Activated naive CD4-positive, alpha-beta T cell treated with Interleukin-2 at 50 U/mL for 16 hours (primary cell): ENCODE data around the gene DYNC1I2.

Source experiments
- DNase-seq: peaks from one replicate; pipeline ENCODE4 v3.0.0-alpha.2; 2020

Gene DYNC1I2

GRCh38 chr2:171787333-171788072 is 100.2 kb downstream of the DYNC1I2 start:
- DNase-seq, result no peak

DNA sequence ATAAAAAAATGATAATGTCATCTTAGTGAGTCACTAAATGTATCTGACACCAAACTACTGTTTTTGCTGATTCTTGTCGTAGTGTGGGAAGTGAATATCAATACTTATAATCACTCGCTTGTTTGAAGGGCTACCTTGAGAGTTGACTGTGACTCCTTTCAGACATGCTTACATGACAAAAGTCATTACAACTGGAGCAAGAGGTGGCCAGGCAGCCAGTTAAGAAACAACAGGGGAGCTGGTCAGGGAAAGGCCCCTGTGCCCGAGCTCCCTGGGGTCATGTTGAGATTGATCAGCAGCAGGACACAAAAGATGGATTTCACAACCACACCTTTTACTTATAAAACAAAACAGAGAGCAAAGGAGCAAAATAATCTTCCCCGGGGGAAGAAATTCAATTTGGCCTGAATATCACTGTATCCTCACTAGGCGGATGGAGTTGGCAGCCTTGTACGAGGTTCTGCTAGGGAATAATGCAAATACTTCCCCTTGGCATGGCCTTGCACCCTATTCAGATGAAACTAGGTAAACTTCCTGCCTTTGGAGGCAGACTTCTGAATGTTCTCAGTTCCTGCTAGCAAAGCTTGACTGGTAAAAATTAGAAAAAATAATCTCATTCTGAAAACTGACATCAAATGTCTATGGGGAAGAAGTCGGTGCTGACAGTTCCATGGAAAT is 101.2 kb downstream of the DYNC1I2 start:
- no peak for DNase-seq

GRCh38 chr2:171789956-171790355 is 102.7 kb downstream of the DYNC1I2 start:
- no peak for DNase-seq

GRCh38 chr2:171791361-171791760 is 104.1 kb downstream of the DYNC1I2 start:
- DNase-seq, result no peak

- no peak for DNase-seq
Observed at GRCh38 chr2:171792157-171792556, 104.9 kb downstream of the DYNC1I2 start.

- no peak for DNase-seq
Observed at GRCh38 chr2:171792886-171793580, 105.8 kb downstream of the DYNC1I2 start.

DNA sequence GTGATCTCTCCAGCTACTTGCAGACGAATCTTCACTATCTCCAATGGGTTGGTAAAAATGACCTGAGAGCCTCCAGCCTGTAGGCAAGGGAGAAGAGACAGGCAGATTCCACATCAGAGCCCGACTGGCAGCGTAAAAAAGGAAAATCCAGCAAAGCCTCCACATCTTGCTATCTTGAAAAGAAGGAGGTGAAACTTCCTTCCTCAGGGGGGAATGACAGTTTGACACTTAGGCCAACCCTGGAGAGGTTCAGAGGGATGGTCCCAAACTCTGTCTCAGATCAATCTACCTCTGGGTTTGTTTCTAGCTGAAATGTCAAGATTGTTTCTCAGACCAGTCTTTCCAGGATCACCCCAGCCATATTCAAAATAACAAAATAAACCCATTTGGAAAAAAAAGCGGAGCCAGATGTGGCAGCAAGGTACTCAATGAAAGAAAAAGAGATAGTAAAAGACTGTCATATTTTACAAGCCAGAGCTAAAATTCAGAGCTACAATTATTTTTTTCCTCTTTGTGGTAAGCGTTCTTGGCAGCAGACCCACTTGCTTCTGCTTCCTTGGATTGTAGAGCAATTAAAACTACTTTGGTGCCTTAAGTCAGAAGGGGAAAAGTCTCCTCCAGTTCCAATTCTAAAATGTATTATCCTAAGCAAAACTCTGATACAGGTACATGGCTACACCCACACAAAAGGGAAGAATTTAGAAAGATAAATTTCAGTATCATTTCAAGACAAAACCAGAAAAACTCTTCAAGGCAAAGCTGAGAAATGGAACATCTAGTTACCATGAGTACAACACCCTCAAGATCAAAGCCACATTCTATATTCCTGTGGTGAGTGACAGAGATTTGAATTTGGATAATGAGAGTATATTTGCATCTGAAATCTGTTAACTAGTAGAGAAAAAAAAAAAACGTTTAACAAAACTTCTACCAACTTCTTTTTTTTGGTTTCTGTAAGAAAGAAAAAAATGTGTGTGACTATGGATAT is 106.7 kb downstream of the DYNC1I2 start:
- DNase-seq, result no peak

DNA sequence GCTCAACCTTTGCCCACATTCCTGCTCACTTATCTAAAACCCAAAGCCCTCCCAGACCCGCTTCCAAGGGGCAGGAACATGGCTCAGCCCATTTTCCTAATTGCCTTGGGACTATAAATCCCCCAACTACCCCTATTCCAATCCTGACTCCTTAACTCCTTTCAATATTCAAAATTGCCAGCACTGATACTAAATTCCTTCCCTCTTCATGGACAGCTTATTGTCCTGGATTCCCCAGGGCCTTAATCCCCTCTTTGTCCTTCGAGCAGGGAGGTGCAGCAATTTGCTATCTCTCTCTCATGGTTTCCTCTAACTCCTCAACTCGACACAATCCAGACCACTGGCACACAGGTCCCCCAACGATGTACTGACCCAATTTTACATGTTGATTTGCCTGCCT is 107.6 kb downstream of the DYNC1I2 start:
- DNase-seq, result no peak
